HepG2 (cell line): Measurements from ENCODE around the gene BMERB1. TPM values are rescaled to one million over a fixed set of nuclear protein-coding genes. Genes with fewer than 3 reads are reported as not detected.
A peak's percentile ranks its signal among the peaks of the same experiment; 100 is the strongest.

Experiments used
- DR1 ChIP-seq: sonication (generic); formaldehyde crosslinking; IDR thresholded peaks from 2 replicates; pipeline ENCODE4 v1.8.0; 2021; ENCODE audit warnings: mild to moderate bottlenecking, missing genetic modification reagents, inconsistent platforms
- ELF3 ChIP-seq: IDR thresholded peaks from 2 replicates; pipeline ENCODE4 v1.6.1; 2016; ENCODE audit warnings: missing genetic modification reagents, missing compliant biosample characterization
- MAZ ChIP-seq, 2 experiments: sonication (generic) in 1 of 2; formaldehyde crosslinking in 1 of 2; IDR thresholded peaks; 2 replicates each; pipeline versions ENCODE4 v1.5.0 to v1.6.1; 2012 to 2020; ENCODE audit warnings: low read depth in 2 of 2, mild to moderate bottlenecking in 2 of 2, borderline replicate concordance in 1 of 2, improper control_type of control experiment in 1 of 2, low read length in 1 of 2, missing genetic modification reagents in 1 of 2, moderate library complexity in 1 of 2
- PHF8 ChIP-seq: sonication (generic); formaldehyde crosslinking; IDR thresholded peaks from 2 replicates; pipeline ENCODE4 v1.5.0; 2020; ENCODE audit warnings: missing genetic modification reagents
- RFXAP ChIP-seq: sonication (generic); formaldehyde crosslinking; IDR thresholded peaks from 2 replicates; pipeline ENCODE4 v1.4.0; 2020; ENCODE audit warnings: missing genetic modification reagents, borderline replicate concordance
- TSC22D2 ChIP-seq: sonication (generic); formaldehyde crosslinking; IDR thresholded peaks from 2 replicates; pipeline ENCODE4 v1.5.1; 2020; ENCODE audit warnings: missing genetic modification reagents, mild to moderate bottlenecking, borderline replicate concordance
- ZBTB20 ChIP-seq: sonication (generic); formaldehyde crosslinking; IDR thresholded peaks from 2 replicates; pipeline ENCODE4 v1.8.1; 2023; ENCODE audit warnings: missing genetic modification reagents, low read depth, mild to moderate bottlenecking, borderline replicate concordance
- ZNF275 ChIP-seq: sonication (generic); formaldehyde crosslinking; IDR thresholded peaks from 2 replicates; pipeline ENCODE4 v1.8.0; 2022; ENCODE audit warnings: missing genetic modification reagents, mild to moderate bottlenecking, inconsistent platforms, borderline replicate concordance
- ZNF280D ChIP-seq: sonication (generic); formaldehyde crosslinking; IDR thresholded peaks from 2 replicates; pipeline ENCODE4 v1.5.1; 2020; ENCODE audit warnings: mild to moderate bottlenecking, missing genetic modification reagents
- ZNF407 ChIP-seq: sonication (generic); formaldehyde crosslinking; IDR thresholded peaks from one replicate; pipeline ENCODE4 v1.5.1; 2020; ENCODE audit warnings: mild to moderate bottlenecking, missing genetic modification reagents; ENCODE audit errors: not compliant biosample characterization
- ZNF704 ChIP-seq: sonication (generic); formaldehyde crosslinking; IDR thresholded peaks from 2 replicates; pipeline ENCODE4 v1.8.1; 2023; ENCODE audit warnings: mild to moderate bottlenecking, inconsistent platforms, moderate library complexity, missing genetic modification reagents, borderline replicate concordance
- polyA plus RNA-seq, 8 experiments: library from polyadenylated mRNA; depleted of rRNA in 3 of 8; stranded (reverse) in 7 of 8; unstranded in 1 of 8; fragments of >200 nt; fragmentation: Illumina TruSeq in 4 of 8; extraction: Trizol in 4 of 8; gene quantifications; 2 replicates each; pipeline versions ENCODE4 v1.2.1 to v1.2.3, GENCODE V29; 2011 to 2016; ENCODE audit warnings: low read depth in 4 of 8, missing spikeins in 1 of 8, mixed read lengths in 1 of 8; ENCODE audit not compliant: insufficient read depth in 1 of 8
- total RNA-seq, 5 experiments: library from RNA; depleted of rRNA; stranded (reverse); fragments of >200 nt; fragmentation: Illumina TruSeq; extraction: Trizol; gene quantifications; 2 replicates each; pipeline ENCODE4 v1.2.3, GENCODE V29; 2016; ENCODE audit warnings: low read depth in 1 of 5

Gene BMERB1
- total and polyA plus RNA-seq, 2 of the 13 experiments (the other 11 are each of a cell fraction or from before 2014, with no cell fraction given), result 1.4 TPM

GRCh38 chr16:15482068-15482747, 47.8 kb downstream of the BMERB1 start (continued):
- TF ChIP-seq ZNF280D (CRISPR knock-in tag), result peak; percentile 27; the same call in 1 of the 2 replicates
- 0 out of 2 replicates have a peak, but pooled peaks have one; percentile 12 for TF ChIP-seq TSC22D2 (CRISPR knock-in tag)
- 0 out of 2 replicates have a peak, but pooled peaks have one; percentile 30 for TF ChIP-seq MAZ (IDR thresholded peaks at IDR 0.05; ENCODE audit: borderline replicate concordance, low read depth, low read length)
- no peak for TF ChIP-seq MAZ (CRISPR knock-in tag; IDR thresholded peaks at IDR 0.05; ENCODE audit: low read depth)
- TF ChIP-seq ZBTB20 (CRISPR knock-in tag), result peak; percentile 40; the same call in 1 of the 2 replicates
- TF ChIP-seq ZNF275 (CRISPR knock-in tag), result no peak
- peak; percentile 30; the same call in 1 of the 2 replicates for TF ChIP-seq DR1
- no peak for TF ChIP-seq ZNF704 (CRISPR knock-in tag)
- peak; percentile 59 for TF ChIP-seq ZNF407 (CRISPR knock-in tag)
- peak; percentile 34; the same call in 1 of the 2 replicates for TF ChIP-seq PHF8 (CRISPR knock-in tag)
- TF ChIP-seq RFXAP (CRISPR knock-in tag), result peak; percentile 61
- peak; percentile 89 for TF ChIP-seq ELF3 (CRISPR knock-in tag)
